ENCODE measurements around the gene ATXN1. TPM values are rescaled to one million over a fixed set of nuclear protein-coding genes. Genes with fewer than 3 reads are reported as not detected.

ATXN1 gene
- polyA plus RNA-seq, 1 donor from 2014 or later, result 28.2 TPM

GRCh38 chr6:16545382-16545781 is 215.9 kb downstream of the ATXN1 start:
- TF ChIP-seq RAD21 (conservative IDR thresholded peaks at IDR 0.05), result no peak
- TF ChIP-seq, protein P1, sequence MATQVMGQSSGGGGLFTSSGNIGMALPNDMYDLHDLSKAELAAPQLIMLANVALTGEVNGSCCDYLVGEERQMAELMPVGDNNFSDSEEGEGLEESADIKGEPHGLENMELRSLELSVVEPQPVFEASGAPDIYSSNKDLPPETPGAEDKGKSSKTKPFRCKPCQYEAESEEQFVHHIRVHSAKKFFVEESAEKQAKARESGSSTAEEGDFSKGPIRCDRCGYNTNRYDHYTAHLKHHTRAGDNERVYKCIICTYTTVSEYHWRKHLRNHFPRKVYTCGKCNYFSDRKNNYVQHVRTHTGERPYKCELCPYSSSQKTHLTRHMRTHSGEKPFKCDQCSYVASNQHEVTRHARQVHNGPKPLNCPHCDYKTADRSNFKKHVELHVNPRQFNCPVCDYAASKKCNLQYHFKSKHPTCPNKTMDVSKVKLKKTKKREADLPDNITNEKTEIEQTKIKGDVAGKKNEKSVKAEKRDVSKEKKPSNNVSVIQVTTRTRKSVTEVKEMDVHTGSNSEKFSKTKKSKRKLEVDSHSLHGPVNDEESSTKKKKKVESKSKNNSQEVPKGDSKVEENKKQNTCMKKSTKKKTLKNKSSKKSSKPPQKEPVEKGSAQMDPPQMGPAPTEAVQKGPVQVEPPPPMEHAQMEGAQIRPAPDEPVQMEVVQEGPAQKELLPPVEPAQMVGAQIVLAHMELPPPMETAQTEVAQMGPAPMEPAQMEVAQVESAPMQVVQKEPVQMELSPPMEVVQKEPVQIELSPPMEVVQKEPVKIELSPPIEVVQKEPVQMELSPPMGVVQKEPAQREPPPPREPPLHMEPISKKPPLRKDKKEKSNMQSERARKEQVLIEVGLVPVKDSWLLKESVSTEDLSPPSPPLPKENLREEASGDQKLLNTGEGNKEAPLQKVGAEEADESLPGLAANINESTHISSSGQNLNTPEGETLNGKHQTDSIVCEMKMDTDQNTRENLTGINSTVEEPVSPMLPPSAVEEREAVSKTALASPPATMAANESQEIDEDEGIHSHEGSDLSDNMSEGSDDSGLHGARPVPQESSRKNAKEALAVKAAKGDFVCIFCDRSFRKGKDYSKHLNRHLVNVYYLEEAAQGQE (IDR thresholded peaks at IDR 0.05; ENCODE audit: borderline replicate concordance), result no peak
- no peak for TF ChIP-seq EP300 (conservative IDR thresholded peaks at IDR 0.05; ENCODE audit: poor library complexity, severe bottlenecking)
- no peak for TF ChIP-seq SMC3 (conservative IDR thresholded peaks at IDR 0.05; ENCODE audit: poor library complexity)
- no peak for TF ChIP-seq EZH2 (IDR thresholded peaks at IDR 0.05; ENCODE audit: borderline replicate concordance, insufficient read depth, low read length, poor library complexity, severe bottlenecking)
- TF ChIP-seq, protein P2, sequence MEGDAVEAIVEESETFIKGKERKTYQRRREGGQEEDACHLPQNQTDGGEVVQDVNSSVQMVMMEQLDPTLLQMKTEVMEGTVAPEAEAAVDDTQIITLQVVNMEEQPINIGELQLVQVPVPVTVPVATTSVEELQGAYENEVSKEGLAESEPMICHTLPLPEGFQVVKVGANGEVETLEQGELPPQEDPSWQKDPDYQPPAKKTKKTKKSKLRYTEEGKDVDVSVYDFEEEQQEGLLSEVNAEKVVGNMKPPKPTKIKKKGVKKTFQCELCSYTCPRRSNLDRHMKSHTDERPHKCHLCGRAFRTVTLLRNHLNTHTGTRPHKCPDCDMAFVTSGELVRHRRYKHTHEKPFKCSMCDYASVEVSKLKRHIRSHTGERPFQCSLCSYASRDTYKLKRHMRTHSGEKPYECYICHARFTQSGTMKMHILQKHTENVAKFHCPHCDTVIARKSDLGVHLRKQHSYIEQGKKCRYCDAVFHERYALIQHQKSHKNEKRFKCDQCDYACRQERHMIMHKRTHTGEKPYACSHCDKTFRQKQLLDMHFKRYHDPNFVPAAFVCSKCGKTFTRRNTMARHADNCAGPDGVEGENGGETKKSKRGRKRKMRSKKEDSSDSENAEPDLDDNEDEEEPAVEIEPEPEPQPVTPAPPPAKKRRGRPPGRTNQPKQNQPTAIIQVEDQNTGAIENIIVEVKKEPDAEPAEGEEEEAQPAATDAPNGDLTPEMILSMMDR (IDR thresholded peaks at IDR 0.05; ENCODE audit: poor library complexity, severe bottlenecking), result no peak
- no peak for TF ChIP-seq POLR2AphosphoS5 (IDR thresholded peaks at IDR 0.05)
- no peak for TF ChIP-seq MXI1 (conservative IDR thresholded peaks at IDR 0.05; ENCODE audit: poor library complexity, severe bottlenecking)
- no peak for TF ChIP-seq TAF1 (IDR thresholded peaks at IDR 0.05; ENCODE audit: low read depth)
- no peaks in the 10 kb centered on the region for H3K79me2 ChIP-seq (replicated peaks; ENCODE audit: insufficient read depth, low read length)
- no peak overlapping the region for H3K4me2 ChIP-seq (ENCODE audit: low read length)
- H3K9me2 ChIP-seq (ENCODE audit: insufficient read depth, low read length), result no peaks in the 10 kb centered on the region
- H3K9ac ChIP-seq (ENCODE audit: low read length), result no peak overlapping the region
- H3K4me3 ChIP-seq (ENCODE audit: low read length), result no peak overlapping the region
- no peak overlapping the region for H3K27ac ChIP-seq (ENCODE audit: low read length)
- peaks cover 7% of the 10 kb centered on the region for H3K36me3 ChIP-seq (ENCODE audit: insufficient read depth, low read length)
- H3K9me3 ChIP-seq (ENCODE audit: low read length), result no peaks in the 10 kb centered on the region
- H4K20me1 ChIP-seq (ENCODE audit: insufficient read depth), result no peaks in the 10 kb centered on the region
- no peaks in the 10 kb centered on the region for H3F3A ChIP-seq (ENCODE audit: insufficient read depth, low read length, poor library complexity, severe bottlenecking)
- H3K27me3 ChIP-seq (ENCODE audit: insufficient read depth, low read depth, low read length), result no peaks in the 10 kb centered on the region
- no peak overlapping the region for H2AFZ ChIP-seq (ENCODE audit: low read depth, low read length)

DNA sequence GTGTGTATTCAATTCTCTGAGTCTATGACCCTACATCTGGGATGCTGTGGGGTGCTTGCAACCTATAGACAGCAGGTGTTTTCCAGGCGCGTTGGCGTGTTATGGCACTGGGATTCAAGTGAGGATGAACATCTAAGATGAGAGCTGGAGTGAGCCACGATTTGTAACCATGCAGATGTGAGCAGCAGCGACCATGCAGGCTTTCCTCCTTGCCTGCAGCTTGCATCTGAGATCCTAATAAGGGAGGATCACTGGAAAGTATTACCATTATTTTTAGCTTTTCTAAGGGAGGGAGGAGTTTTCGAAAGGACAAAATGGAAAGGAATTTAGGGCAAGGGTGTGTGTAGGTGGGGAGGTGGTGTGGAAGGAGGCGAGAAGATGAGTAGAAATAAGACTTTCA is 216.7 kb downstream of the ATXN1 start:
- Histone ChIP-seq H2AFZ (ENCODE audit: low read depth, low read length) (no peak overlapping the region), H3K36me3 (ENCODE audit: insufficient read depth, low read length) (peaks cover 7% of the 10 kb centered on the region), H3K79me2 (replicated peaks; ENCODE audit: insufficient read depth, low read length) (no peaks in the 10 kb centered on the region), H3F3A (ENCODE audit: insufficient read depth, low read length, poor library complexity, severe bottlenecking) (no peaks in the 10 kb centered on the region), H3K9me3 (ENCODE audit: low read length) (no peaks in the 10 kb centered on the region), H3K4me3 (ENCODE audit: low read length) (no peak overlapping the region), H3K4me2 (ENCODE audit: low read length) (no peak overlapping the region), H4K20me1 (ENCODE audit: insufficient read depth) (no peaks in the 10 kb centered on the region), H3K27ac (ENCODE audit: low read length) (no peak overlapping the region), H3K27me3 (ENCODE audit: insufficient read depth, low read depth, low read length) (no peaks in the 10 kb centered on the region), H3K9ac (ENCODE audit: low read length) (no peak overlapping the region), H3K9me2 (ENCODE audit: insufficient read depth, low read length) (no peaks in the 10 kb centered on the region)
- TF ChIP-seq EZH2 (IDR thresholded peaks at IDR 0.05; ENCODE audit: borderline replicate concordance, insufficient read depth, low read length, poor library complexity, severe bottlenecking) (no peak), POLR2AphosphoS5 (IDR thresholded peaks at IDR 0.05) (no peak), EP300 (conservative IDR thresholded peaks at IDR 0.05; ENCODE audit: poor library complexity, severe bottlenecking) (no peak), TAF1 (IDR thresholded peaks at IDR 0.05; ENCODE audit: low read depth) (no peak), SMC3 (conservative IDR thresholded peaks at IDR 0.05; ENCODE audit: poor library complexity) (no peak), MXI1 (conservative IDR thresholded peaks at IDR 0.05; ENCODE audit: poor library complexity, severe bottlenecking) (no peak), RAD21 (conservative IDR thresholded peaks at IDR 0.05) (no peak)
- TF ChIP-seq, protein P2 (IDR thresholded peaks at IDR 0.05; ENCODE audit: poor library complexity, severe bottlenecking), result no peak
- TF ChIP-seq, protein P1 (IDR thresholded peaks at IDR 0.05; ENCODE audit: borderline replicate concordance), result no peak

All from neural cell (in vitro differentiated cells).